ENCODE measurements around the gene CYP19A1.

The CYP19A1 gene

DNA sequence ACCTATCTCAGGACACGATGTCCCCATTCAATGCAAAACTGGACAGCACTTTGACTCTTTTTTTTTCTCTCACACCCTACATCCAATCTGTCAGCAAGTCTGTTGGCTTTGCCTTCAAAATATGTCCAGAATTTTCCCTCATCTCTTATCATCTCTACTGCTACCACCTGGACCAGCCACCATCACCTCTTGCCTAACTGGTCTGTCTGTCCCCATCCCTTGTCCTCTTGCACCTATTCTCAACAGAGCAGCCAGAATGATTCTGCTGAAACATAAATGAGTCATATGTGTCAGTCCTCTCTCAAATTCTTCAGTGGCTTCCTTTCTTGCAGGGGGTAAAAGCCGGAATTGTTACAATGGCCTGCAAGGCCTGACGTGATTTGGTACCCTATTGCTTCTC, 105.8 kb downstream of the CYP19A1 start:
- Histone ChIP-seq H3K9me3 (ENCODE audit: control insufficient read depth, insufficient read depth, low read length) (no peaks in the 10 kb centered on the region), H3K4me2 (ENCODE audit: low read length) (no peak overlapping the region), H3K9me2 (replicated peaks; ENCODE audit: control insufficient read depth, low read length) (no peaks in the 10 kb centered on the region), H3K79me2 (ENCODE audit: control insufficient read depth, low read length) (no peaks in the 10 kb centered on the region), H3K4me1 (ENCODE audit: control insufficient read depth, low read length) (no peaks in the 10 kb centered on the region), H3K36me3 (ENCODE audit: control insufficient read depth, low read length) (no peaks in the 10 kb centered on the region), H3F3A (ENCODE audit: control insufficient read depth, insufficient read depth) (no peaks in the 10 kb centered on the region), H3K4me3 (ENCODE audit: low read length) (no peak overlapping the region), H3K27ac (ENCODE audit: low read depth, low read length) (no peak overlapping the region), H3K27me3 (ENCODE audit: control insufficient read depth, low read length) (peaks cover 10% of the 10 kb centered on the region; the same call in 1 of the 2 replicates), H4K20me1 (ENCODE audit: control insufficient read depth, insufficient read depth, low read depth, low read length) (no peaks in the 10 kb centered on the region)
- TF ChIP-seq EZH2phosphoT487 (IDR thresholded peaks at IDR 0.05; ENCODE audit: borderline replicate concordance, low read length): no peak
- TF ChIP-seq, protein P1, sequence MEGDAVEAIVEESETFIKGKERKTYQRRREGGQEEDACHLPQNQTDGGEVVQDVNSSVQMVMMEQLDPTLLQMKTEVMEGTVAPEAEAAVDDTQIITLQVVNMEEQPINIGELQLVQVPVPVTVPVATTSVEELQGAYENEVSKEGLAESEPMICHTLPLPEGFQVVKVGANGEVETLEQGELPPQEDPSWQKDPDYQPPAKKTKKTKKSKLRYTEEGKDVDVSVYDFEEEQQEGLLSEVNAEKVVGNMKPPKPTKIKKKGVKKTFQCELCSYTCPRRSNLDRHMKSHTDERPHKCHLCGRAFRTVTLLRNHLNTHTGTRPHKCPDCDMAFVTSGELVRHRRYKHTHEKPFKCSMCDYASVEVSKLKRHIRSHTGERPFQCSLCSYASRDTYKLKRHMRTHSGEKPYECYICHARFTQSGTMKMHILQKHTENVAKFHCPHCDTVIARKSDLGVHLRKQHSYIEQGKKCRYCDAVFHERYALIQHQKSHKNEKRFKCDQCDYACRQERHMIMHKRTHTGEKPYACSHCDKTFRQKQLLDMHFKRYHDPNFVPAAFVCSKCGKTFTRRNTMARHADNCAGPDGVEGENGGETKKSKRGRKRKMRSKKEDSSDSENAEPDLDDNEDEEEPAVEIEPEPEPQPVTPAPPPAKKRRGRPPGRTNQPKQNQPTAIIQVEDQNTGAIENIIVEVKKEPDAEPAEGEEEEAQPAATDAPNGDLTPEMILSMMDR (IDR thresholded peaks at IDR 0.05; ENCODE audit: low read depth, low read length, poor library complexity, severe bottlenecking): no peak

DNA sequence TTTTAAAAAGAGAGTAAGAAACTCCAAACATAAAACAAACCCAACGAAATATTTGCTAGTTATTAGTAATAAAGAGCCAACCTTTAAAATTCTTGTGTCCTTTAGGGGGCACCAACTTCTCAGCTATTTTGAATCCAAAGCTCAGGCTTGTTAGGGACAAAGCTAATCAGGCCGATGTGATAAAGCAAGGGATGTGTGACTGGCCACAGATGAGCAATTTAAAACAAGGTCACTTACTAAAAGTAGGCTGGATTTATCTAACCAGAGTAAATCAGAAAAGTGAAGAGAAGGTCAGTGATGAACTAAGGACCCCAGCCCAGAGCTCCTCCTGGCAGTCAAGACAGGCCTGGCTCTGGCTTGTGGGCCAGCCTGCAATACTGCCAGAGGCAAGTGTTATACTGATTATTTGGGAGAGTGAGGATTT, 108.5 kb downstream of the CYP19A1 start:
- Histone ChIP-seq H3K4me3 (ENCODE audit: low read length) (no peak overlapping the region), H3K4me2 (ENCODE audit: low read length) (no peak overlapping the region), H3K79me2 (ENCODE audit: control insufficient read depth, low read length) (no peaks in the 10 kb centered on the region), H3K36me3 (ENCODE audit: control insufficient read depth, low read length) (no peaks in the 10 kb centered on the region), H3K27me3 (ENCODE audit: control insufficient read depth, low read length) (peaks cover 4% of the 10 kb centered on the region; the same call in 1 of the 2 replicates), H3K9me2 (replicated peaks; ENCODE audit: control insufficient read depth, low read length) (no peaks in the 10 kb centered on the region), H3K4me1 (ENCODE audit: control insufficient read depth, low read length) (no peaks in the 10 kb centered on the region), H3F3A (ENCODE audit: control insufficient read depth, insufficient read depth) (no peaks in the 10 kb centered on the region), H3K27ac (ENCODE audit: low read depth, low read length) (no peak overlapping the region), H4K20me1 (ENCODE audit: control insufficient read depth, insufficient read depth, low read depth, low read length) (no peaks in the 10 kb centered on the region), H3K9me3 (ENCODE audit: control insufficient read depth, insufficient read depth, low read length) (no peaks in the 10 kb centered on the region)
- TF ChIP-seq, protein P1 (IDR thresholded peaks at IDR 0.05; ENCODE audit: low read depth, low read length, poor library complexity, severe bottlenecking): peak; percentile 48
- no peak for TF ChIP-seq EZH2phosphoT487 (IDR thresholded peaks at IDR 0.05; ENCODE audit: borderline replicate concordance, low read length)

- Histone ChIP-seq H3K36me3 (ENCODE audit: control insufficient read depth, low read length) (no peaks in the 10 kb centered on the region), H3K27me3 (ENCODE audit: control insufficient read depth, low read length) (peaks cover 4% of the 10 kb centered on the region; the same call in 1 of the 2 replicates), H3K4me2 (ENCODE audit: low read length) (no peak overlapping the region), H3K27ac (ENCODE audit: low read depth, low read length) (no peak overlapping the region), H3K79me2 (ENCODE audit: control insufficient read depth, low read length) (no peaks in the 10 kb centered on the region), H3K9me3 (ENCODE audit: control insufficient read depth, insufficient read depth, low read length) (no peaks in the 10 kb centered on the region), H4K20me1 (ENCODE audit: control insufficient read depth, insufficient read depth, low read depth, low read length) (no peaks in the 10 kb centered on the region), H3K4me3 (ENCODE audit: low read length) (no peak overlapping the region), H3K9me2 (replicated peaks; ENCODE audit: control insufficient read depth, low read length) (no peaks in the 10 kb centered on the region), H3F3A (ENCODE audit: control insufficient read depth, insufficient read depth) (no peaks in the 10 kb centered on the region), H3K4me1 (ENCODE audit: control insufficient read depth, low read length) (no peaks in the 10 kb centered on the region)
- TF ChIP-seq, protein P1 (IDR thresholded peaks at IDR 0.05; ENCODE audit: low read depth, low read length, poor library complexity, severe bottlenecking): no peak
- no peak for TF ChIP-seq EZH2phosphoT487 (IDR thresholded peaks at IDR 0.05; ENCODE audit: borderline replicate concordance, low read length)
Measured at GRCh38 chr15:51227940-51228732, 110.3 kb downstream of the CYP19A1 start.
